MG63 (cell line): Measurements from ENCODE around the gene ZNF346. TPM values are rescaled to one million over a fixed set of nuclear protein-coding genes. Genes with fewer than 3 reads are reported as not detected.

Source experiments
- DNase-seq: peaks from one replicate; pipeline ENCODE4 v3.0.0-alpha.2; 2020
- H3K27me3 ChIP-seq: fragments of 250-450 bp; sonication (Bioruptor Pico); 2 replicates; pipeline ENCODE4 v1.5.1; 2020; ENCODE audit warnings: mild to moderate bottlenecking, moderate library complexity
- H3K36me3 ChIP-seq: fragments of 250-450 bp; sonication (Bioruptor Pico); 2 replicates; pipeline ENCODE4 v1.5.1; 2020; ENCODE audit warnings: mild to moderate bottlenecking, moderate library complexity
- H3K4me3 ChIP-seq: fragments of 250-450 bp; sonication (Bioruptor Pico); 2 replicates; pipeline ENCODE4 v1.5.1; 2020; ENCODE audit warnings: mild to moderate bottlenecking, moderate library complexity
- H3K9me3 ChIP-seq: fragments of 250-450 bp; sonication (Bioruptor Pico); 2 replicates; pipeline ENCODE4 v1.5.1; 2020; ENCODE audit warnings: mild to moderate bottlenecking, moderate library complexity
- total RNA-seq: library from RNA; depleted of rRNA; stranded (reverse); fragments of >200 nt; shearing (Covaris generic); gene quantifications from 2 replicates; pipeline ENCODE4 v1.2.3, GENCODE V29; 2014; ENCODE audit warnings: low replicate concordance; rRNA removed

The ZNF346 gene
- total RNA-seq, 1 experiment from 2014 or later, result 28.8 TPM

DNA sequence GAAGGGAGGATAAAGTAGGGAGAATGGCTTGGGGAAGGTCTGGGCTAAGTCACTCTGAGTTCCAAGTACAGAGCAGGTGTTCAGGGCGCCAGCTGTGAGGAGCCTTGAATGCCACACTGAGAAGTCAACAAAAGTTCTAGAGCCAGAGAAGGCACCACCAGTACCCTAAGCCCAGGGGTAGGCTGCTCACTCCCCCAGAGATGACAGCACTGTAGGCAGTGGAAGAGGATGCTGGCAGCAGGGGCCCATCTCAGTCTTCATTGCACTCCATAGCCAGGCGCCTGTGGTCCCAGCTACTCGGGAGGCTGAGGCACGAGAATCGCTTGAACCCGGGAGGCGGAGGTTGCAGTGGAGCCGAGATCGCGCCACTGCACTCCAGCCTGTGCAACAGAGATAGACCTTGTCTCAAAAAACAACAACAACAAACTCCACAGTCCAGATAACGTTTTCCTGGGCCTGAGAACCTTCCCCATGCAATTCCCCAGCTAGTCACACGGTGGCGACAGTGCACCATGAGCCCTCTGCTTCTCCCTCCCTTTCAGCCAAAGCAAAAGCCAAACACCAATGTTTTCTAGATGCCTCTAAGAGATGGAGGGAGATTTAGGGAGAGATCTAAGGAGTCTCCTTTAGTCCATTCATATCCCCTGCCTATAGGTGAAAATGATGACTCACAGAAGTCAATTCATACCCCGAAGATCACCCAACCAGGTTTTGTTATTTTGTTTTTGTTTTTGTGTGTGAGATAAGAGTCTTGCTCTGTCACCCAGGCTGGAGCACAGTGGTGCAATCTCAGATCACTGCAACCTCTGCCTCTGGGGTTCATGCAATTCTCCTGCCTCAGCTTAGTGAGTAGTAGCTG is 91.3 kb downstream of the ZNF346 start:
- peak; percentile 66 for DNase-seq
- no peak overlapping the region for H3K4me3 ChIP-seq
- no peaks in the 10 kb centered on the region for H3K9me3 ChIP-seq
- H3K36me3 ChIP-seq, result no peaks in the 10 kb centered on the region
- no peaks in the 10 kb centered on the region for H3K27me3 ChIP-seq

DNA sequence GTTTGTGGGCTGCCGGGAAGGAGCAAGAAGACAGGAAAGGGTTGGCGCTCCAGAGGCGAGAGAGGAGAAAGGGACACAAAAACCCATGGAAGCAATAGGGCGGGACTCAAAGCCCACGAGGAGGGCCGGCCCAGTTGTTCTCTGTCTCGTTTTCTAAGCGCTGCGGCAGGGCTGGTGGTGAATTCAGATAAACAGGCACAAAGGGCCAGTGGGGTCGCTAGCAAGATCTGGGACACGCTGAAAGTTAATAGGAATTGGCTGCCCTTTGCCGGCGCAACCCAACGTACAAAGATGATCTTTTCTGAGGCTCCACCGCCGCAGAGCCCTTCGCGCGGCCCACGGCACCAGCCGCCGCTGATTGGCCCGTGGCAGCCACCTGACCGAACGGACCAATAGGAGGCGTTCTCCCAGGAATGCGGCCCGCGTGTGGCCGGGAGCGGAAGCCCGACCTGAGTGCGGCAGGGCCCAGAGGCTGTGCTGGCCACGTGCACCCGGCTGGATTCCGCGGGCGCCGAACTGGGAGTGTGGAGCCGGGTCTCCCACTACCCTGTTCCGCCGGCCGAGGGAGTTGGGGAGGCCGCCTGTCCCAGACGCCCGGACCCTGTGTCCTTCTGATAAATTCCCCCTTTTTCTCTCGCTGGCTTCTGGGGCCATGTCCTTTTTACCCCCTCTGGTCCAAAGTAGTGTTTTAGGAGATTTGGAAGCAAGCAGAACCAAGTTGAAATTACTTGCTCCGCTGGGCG is 94.3 kb downstream of the ZNF346 start:
- DNase-seq, result peak; percentile 63
- no peak overlapping the region for H3K4me3 ChIP-seq
- no peaks in the 10 kb centered on the region for H3K9me3 ChIP-seq
- no peaks in the 10 kb centered on the region for H3K36me3 ChIP-seq
- H3K27me3 ChIP-seq, result no peaks in the 10 kb centered on the region

DNA sequence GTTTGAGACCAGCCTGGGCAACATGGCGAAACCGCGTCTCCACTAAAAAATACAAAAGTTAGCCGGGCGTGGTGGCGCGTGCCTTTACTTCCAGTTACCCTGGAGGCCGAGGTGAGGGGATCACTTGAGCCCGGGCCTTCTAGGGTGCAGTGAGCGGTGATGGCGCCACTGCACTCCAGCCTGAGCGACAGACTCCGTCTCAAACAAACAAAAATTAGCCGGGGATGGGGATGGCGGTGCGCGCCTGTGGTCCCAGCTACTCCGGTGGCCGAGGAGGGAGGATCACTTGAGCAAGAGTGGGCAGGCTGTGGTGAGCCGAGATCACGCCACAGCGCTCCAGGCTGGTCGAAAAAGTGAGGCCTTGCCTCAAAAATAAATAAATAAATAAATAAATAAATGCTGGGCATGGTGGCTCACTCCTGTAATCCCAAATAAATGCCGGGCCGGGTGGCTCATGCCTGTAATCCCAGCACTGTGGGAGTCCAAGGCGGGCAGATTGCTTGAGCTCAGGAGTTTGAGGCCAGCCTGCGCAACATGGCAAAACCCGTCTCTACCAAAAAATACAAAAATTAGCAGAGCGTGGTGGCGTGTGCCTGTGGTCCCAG is 95.0 kb downstream of the ZNF346 start:
- Histone ChIP-seq H3K36me3 (no peaks in the 10 kb centered on the region), H3K4me3 (no peak overlapping the region), H3K27me3 (no peaks in the 10 kb centered on the region), H3K9me3 (no peaks in the 10 kb centered on the region)
- DNase-seq, result no peak

DNA sequence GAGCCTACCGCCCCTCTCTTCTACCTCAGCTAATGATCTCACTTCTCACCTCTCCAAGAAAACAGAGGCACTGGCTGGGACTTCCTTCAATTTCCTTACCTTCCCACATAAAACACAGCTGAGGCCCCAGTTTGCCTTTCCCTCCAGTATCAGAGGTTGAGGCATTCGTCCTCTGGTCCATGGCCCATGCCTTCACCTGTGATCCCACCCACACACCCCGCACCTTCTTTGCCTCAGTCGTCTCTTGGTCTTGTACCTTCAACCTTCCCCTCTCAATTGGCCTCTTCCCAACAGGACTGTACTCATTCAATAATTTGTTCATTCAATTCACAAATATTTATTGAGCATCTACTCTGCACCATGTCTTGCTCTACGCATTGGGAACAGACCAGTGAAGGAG is 100.1 kb downstream of the ZNF346 start:
- Histone ChIP-seq H3K27me3 (no peaks in the 10 kb centered on the region), H3K4me3 (no peak overlapping the region), H3K9me3 (no peaks in the 10 kb centered on the region), H3K36me3 (no peaks in the 10 kb centered on the region)
- no peak for DNase-seq

DNA sequence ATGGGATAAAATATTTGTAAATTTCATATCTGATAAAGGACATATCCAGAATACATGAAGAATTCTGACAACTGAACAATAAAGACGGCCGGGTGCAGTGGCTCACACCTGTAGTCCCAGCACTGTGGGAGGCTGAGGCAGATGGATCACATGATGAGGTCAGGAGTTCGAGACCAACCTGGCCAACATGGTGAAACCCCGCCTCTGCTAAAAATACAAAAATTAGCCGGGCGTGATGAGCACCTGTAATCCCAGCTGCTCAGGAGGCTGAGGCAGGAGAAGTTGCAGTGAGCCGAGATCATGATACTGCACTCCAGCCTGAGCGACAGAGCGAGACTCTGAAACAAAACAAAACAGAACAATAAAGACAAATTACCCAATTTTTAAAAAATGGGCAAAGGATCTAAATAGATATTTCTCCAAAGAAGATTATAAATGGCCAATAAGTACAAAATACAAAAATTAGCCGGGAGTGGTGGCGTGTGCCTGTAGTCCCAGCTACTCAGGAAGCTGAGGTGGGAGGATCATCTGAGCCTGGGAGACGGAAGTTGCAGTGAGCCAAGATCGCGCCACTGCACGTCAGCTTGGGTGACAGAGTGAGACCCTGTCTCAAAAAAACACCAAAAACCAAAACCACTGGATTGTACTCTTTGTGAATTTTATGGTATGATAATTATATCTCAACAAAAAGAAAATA is 101.4 kb downstream of the ZNF346 start:
- no peak for DNase-seq
- Histone ChIP-seq H3K36me3 (no peaks in the 10 kb centered on the region), H3K27me3 (no peaks in the 10 kb centered on the region), H3K4me3 (no peak overlapping the region), H3K9me3 (no peaks in the 10 kb centered on the region)

DNA sequence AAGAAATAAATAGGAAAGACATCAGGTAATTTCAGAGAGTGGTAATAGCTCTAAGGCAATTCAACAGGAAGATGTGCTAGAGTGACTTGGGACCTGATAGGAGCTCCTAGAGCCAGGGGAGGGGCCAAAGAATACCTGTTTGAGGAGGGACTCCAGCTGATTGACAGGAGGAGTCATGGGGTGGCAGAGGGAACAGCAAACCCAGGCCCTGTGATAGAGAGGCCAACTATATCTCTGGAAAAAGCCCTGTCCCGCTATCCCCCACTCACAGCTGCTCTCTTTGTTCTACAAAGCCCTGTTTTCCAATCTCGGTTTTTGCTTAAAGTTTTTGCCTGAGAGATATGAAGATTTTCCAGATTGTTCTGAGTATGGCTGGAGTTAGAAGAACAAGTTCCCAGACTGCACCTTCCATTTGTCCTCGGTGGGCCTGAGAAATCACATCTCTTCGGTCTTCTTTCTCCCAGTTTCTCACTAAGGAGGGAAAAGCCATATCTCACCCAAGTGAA is 102.0 kb downstream of the ZNF346 start:
- no peak for DNase-seq
- H3K4me3 ChIP-seq, result no peak overlapping the region
- no peaks in the 10 kb centered on the region for H3K27me3 ChIP-seq
- no peaks in the 10 kb centered on the region for H3K36me3 ChIP-seq
- H3K9me3 ChIP-seq, result no peaks in the 10 kb centered on the region

DNA sequence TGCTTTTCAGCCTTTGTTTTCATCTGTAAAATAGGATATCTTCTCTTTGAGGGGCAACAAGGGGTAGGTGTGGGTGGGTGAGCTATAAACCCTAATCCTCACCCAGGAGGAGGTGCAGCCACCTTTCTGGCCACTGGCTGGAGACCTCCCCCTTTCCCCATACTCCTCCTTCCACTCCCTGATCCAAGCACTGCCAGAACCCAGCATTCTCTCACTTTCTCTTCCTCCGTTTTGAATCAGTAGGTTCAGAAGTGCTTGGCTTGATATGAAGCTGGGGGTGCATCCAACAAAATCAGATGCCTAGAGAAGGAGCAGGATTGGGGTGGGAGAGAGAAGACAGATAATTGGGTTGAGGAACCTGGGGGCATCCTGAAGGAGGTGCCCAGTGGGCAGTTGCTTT is 104.3 kb downstream of the ZNF346 start:
- Histone ChIP-seq H3K27me3 (no peaks in the 10 kb centered on the region), H3K36me3 (no peaks in the 10 kb centered on the region), H3K9me3 (no peaks in the 10 kb centered on the region), H3K4me3 (no peak overlapping the region)
- no peak for DNase-seq

DNA sequence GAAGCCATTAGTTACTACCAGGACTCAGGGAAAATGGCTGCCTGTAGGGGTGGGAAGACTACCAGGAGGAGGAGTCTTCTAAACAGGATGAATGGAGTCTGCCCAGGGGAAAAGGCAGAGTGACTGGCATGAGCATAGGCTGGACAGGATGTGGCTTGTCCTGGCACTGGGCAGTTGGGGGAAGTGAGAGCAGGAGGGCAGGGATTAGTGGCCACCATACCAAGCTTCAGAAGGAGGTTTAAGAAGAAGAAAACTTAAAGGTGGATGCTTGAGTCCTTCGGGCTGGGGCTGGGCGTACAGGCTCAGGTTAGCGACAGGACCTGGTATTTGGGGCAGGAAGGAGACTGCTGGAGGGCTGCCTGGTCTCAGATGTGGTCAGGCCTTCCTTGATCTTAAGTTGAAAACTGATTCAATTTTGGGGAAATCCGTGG is 106.1 kb downstream of the ZNF346 start:
- peak; percentile 90 for DNase-seq
- no peaks in the 10 kb centered on the region for H3K36me3 ChIP-seq
- no peaks in the 10 kb centered on the region for H3K9me3 ChIP-seq
- no peaks in the 10 kb centered on the region for H3K27me3 ChIP-seq
- H3K4me3 ChIP-seq, result no peak overlapping the region

DNA sequence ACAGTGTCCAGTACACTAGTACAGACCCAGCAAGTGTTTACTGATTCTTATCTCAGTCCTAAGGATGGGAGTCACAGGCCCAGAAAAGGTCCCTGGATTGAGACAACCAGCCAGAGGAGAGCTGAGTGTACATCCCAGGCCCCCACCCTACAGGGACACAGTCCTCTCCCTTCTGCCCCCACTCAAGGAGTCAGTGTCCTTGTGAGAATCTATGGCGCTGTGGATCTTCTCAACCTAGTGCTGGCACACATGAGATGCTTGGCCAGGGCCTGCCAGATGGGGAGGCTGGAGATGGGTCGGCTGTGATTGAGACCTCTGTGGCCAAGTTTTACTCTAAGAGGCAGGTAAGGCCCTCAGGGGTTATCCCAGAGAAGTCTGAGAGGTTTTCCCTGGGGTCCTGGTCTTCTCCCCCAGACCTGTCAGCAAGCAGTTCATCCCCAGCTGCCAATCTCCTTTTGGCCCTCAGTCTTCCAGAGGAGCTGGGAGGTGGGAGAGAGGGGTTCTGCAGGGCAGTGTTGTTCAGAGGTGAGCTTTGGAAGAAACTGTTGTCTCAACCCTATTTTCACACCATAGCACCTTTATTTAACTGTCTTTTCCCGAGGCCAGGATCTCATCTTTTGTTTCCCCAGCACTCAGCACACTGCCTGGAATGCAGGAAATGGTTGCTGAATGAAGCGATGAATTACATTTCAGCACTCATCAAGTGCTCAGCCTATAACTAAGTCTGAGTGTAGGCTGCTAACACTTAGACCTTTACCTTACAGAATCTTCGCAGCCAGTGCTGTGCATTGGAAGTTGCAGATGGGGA is 107.9 kb downstream of the ZNF346 start:
- no peak for DNase-seq
- Histone ChIP-seq H3K4me3 (no peak overlapping the region), H3K9me3 (no peaks in the 10 kb centered on the region), H3K36me3 (peaks cover 12% of the 10 kb centered on the region), H3K27me3 (no peaks in the 10 kb centered on the region)

Other genes with a start within 250 kb of the ZNF346 start
- not detected in 2 replicates for gene UNC5A, start 212.1 kb upstream of the ZNF346 start, total RNA-seq
- gene HK3, start 123.3 kb upstream of the ZNF346 start, total RNA-seq, result not detected in 2 replicates
- 47.6 and 56.9 TPM in 2 replicates for gene UIMC1, start 15.9 kb upstream of the ZNF346 start, total RNA-seq
- 51.3 and 96.6 TPM in 2 replicates for gene FGFR4, start 64.2 kb downstream of the ZNF346 start, total RNA-seq
- gene NSD1, start 111.1 kb downstream of the ZNF346 start, total RNA-seq, result 30.9 and 43.8 TPM in 2 replicates